Mesenchymal stem cell (in vitro differentiated cells and primary cell): ENCODE measurements around the gene SCARB1.

Experiments
- DNase-seq: peaks from one replicate; pipeline ENCODE4 v3.0.0-alpha.2; 2013
- H2AFZ ChIP-seq: one replicate; pipeline ENCODE4 v1.6.1; 2013; ENCODE audit warnings: low read depth, mild to moderate bottlenecking, control low read depth, inconsistent platforms, low read length, moderate library complexity
- H2AK5ac ChIP-seq: 2 replicates; pipeline ENCODE4 v1.6.1; 2013; ENCODE audit warnings: low read length, moderate library complexity, mild to moderate bottlenecking, inconsistent platforms; ENCODE audit not compliant: severe bottlenecking
- H2BK120ac ChIP-seq: one replicate; pipeline ENCODE4 v1.6.1; 2013; ENCODE audit warnings: low read depth, mild to moderate bottlenecking, inconsistent platforms, low read length, moderate library complexity
- H2BK12ac ChIP-seq, 2 experiments: one replicate each; pipeline ENCODE4 v1.6.1; 2013; ENCODE audit warnings: inconsistent platforms in 2 of 2, low read length in 2 of 2, mild to moderate bottlenecking in 2 of 2, moderate library complexity in 2 of 2, control low read depth in 1 of 2
- H2BK15ac ChIP-seq: one replicate; pipeline ENCODE4 v1.6.1; 2013; ENCODE audit warnings: mild to moderate bottlenecking, low read depth, inconsistent platforms; ENCODE audit not compliant: poor library complexity, severe bottlenecking
- H2BK5ac ChIP-seq: 2 replicates; pipeline ENCODE4 v1.6.1; 2013; ENCODE audit warnings: low read depth, mild to moderate bottlenecking, low read length, control low read depth, inconsistent platforms; ENCODE audit not compliant: poor library complexity, severe bottlenecking
- H3K14ac ChIP-seq, 2 experiments: one replicate each; pipeline ENCODE4 v1.6.1; 2013; ENCODE audit warnings: inconsistent platforms in 2 of 2, low read length in 2 of 2, control low read depth in 1 of 2, mild to moderate bottlenecking in 1 of 2, moderate library complexity in 1 of 2
- H3K18ac ChIP-seq, 2 experiments: one replicate each; pipeline ENCODE4 v1.6.1; 2013; ENCODE audit warnings: inconsistent platforms in 2 of 2, low read length in 2 of 2, control low read depth in 1 of 2, low read depth in 1 of 2, mild to moderate bottlenecking in 1 of 2
- H3K23ac ChIP-seq, 2 experiments: one replicate each; pipeline ENCODE4 v1.6.1; 2013; ENCODE audit warnings: inconsistent platforms in 2 of 2, low read length in 2 of 2, mild to moderate bottlenecking in 2 of 2, moderate library complexity in 2 of 2, control low read depth in 1 of 2
- H3K27ac ChIP-seq: 2 replicates; pipeline ENCODE4 v1.5.1; 2013; ENCODE audit warnings: mild to moderate bottlenecking, moderate library complexity, low read length, control low read depth, inconsistent platforms; ENCODE audit not compliant: poor library complexity, severe bottlenecking
- H3K27me3 ChIP-seq, 2 experiments: 2 replicates each; pipeline versions ENCODE4 v1.6.1 to v1.7.0; 2013; ENCODE audit warnings: low read length in 2 of 2, mild to moderate bottlenecking in 2 of 2, moderate library complexity in 2 of 2, control low read depth in 1 of 2, inconsistent platforms in 1 of 2; ENCODE audit not compliant: control insufficient read depth in 1 of 2, insufficient read depth in 1 of 2
- H3K36me3 ChIP-seq, 2 experiments: 2 replicates each; pipeline versions ENCODE4 v1.6.1 to v1.7.0; 2013; ENCODE audit warnings: low read length in 2 of 2, control low read depth in 1 of 2, inconsistent platforms in 1 of 2, low read depth in 1 of 2, mild to moderate bottlenecking in 1 of 2; ENCODE audit not compliant: insufficient read depth in 2 of 2, control insufficient read depth in 1 of 2
- H3K4ac ChIP-seq, 2 experiments: one replicate each; pipeline ENCODE4 v1.6.1; 2013; ENCODE audit warnings: inconsistent platforms in 2 of 2, low read length in 2 of 2, mild to moderate bottlenecking in 2 of 2, moderate library complexity in 2 of 2, control low read depth in 1 of 2, low read depth in 1 of 2
- H3K4me1 ChIP-seq: 2 replicates; pipeline ENCODE4 v1.6.1; 2013; ENCODE audit warnings: low read depth, low read length, control low read depth; ENCODE audit not compliant: control insufficient read depth, insufficient read depth
- H3K4me2 ChIP-seq: 2 replicates; pipeline ENCODE4 v1.6.1; 2013; ENCODE audit warnings: low read length, mild to moderate bottlenecking, inconsistent platforms; ENCODE audit not compliant: poor library complexity, severe bottlenecking
- H3K4me3 ChIP-seq, 2 experiments: 2 replicates each; pipeline versions ENCODE4 v1.5.1 to v1.7.0; 2013; ENCODE audit warnings: low read length in 2 of 2, mild to moderate bottlenecking in 2 of 2, control low read depth in 1 of 2, low read depth in 1 of 2; ENCODE audit not compliant: insufficient read depth in 1 of 2
- H3K79me1 ChIP-seq: replicated peaks from 2 replicates; pipeline ENCODE4 v1.6.1; 2013; ENCODE audit warnings: mild to moderate bottlenecking, control low read depth, low read length, inconsistent platforms; ENCODE audit not compliant: poor library complexity, severe bottlenecking
- H3K9ac ChIP-seq: 2 replicates; pipeline ENCODE4 v1.7.0; 2013; ENCODE audit warnings: mild to moderate bottlenecking, low read length, moderate library complexity
- H3K9me3 ChIP-seq: 2 replicates; pipeline ENCODE4 v1.7.0; 2013; ENCODE audit warnings: mild to moderate bottlenecking, low read length; ENCODE audit not compliant: control insufficient read depth
- H4K8ac ChIP-seq: one replicate; pipeline ENCODE4 v1.6.1; 2013; ENCODE audit warnings: inconsistent platforms, mild to moderate bottlenecking, low read length, moderate library complexity
- H4K91ac ChIP-seq: one replicate; pipeline ENCODE4 v1.6.1; 2013; ENCODE audit warnings: mild to moderate bottlenecking, low read length, inconsistent platforms
- WGBS: methylation state at CpG from one replicate; pipeline ENCODE4 v1.1.7; 2013; ENCODE audit warnings: mixed read lengths; 5-methylcytosine and 5-hydroxymethylcytosine counted together

SCARB1 gene

GRCh38 chr12:124744659-124745464 is 118.8 kb downstream of the SCARB1 start:
- Histone ChIP-seq H4K91ac (peak overlapping the region; percentile 34), H3K4me3 (no peak overlapping the region), H3K79me1 (no peaks in the 10 kb centered on the region), H4K8ac (peak overlapping the region; percentile 45), H3K27ac (no peak overlapping the region), H2BK120ac (peak overlapping the region; percentile 92), H3K4me1 (peaks cover 35% of the 10 kb centered on the region), H3K4ac (peak overlapping the region; percentile 39 to 60), H3K18ac (peak overlapping the region; percentile 65 to 97), H3K9ac (no peak overlapping the region), H3K36me3 (no peaks in the 10 kb centered on the region), H2BK12ac (peak overlapping the region; percentile 22 to 98), H2BK15ac (peak overlapping the region; percentile 65), H3K27me3 (no peaks in the 10 kb centered on the region), H3K23ac (no peak overlapping the region), H2AFZ (no peak overlapping the region), H2BK5ac (no peak overlapping the region), H2AK5ac (peak overlapping the region; percentile 84), H3K4me2 (no peak overlapping the region), H3K14ac (peak overlapping the region in 1 of 2 experiments; percentile 41), H3K9me3 (peaks cover 4% of the 10 kb centered on the region)
- DNase-seq: no peak
- WGBS: 96% methylated on average over 15 of the region's 15 CpGs

- DNase-seq: no peak
- H3K36me3 ChIP-seq: no peaks in the 10 kb centered on the region
- 89% methylated on average over 7 of the region's 7 CpGs for WGBS
- peaks cover 7% of the 10 kb centered on the region for H3K9me3 ChIP-seq
- no peak overlapping the region for H4K8ac ChIP-seq
- H3K4me3 ChIP-seq: no peak overlapping the region
- H2AFZ ChIP-seq: no peak overlapping the region
- no peak overlapping the region for H3K14ac ChIP-seq
- H2AK5ac ChIP-seq: peak overlapping the region; percentile 33
- no peaks in the 10 kb centered on the region for H3K79me1 ChIP-seq
- H4K91ac ChIP-seq: no peak overlapping the region
- peak overlapping the region in 1 of 2 experiments; percentile 10 for H2BK12ac ChIP-seq
- H3K9ac ChIP-seq: no peak overlapping the region
- H3K18ac ChIP-seq: peak overlapping the region; percentile 16 to 37
- no peak overlapping the region for H3K27ac ChIP-seq
- H3K4me2 ChIP-seq: no peak overlapping the region
- peaks cover 37% of the 10 kb centered on the region for H3K4me1 ChIP-seq
- H3K27me3 ChIP-seq: no peaks in the 10 kb centered on the region
- H3K4ac ChIP-seq: peak overlapping the region in 1 of 2 experiments; percentile 24
- H3K23ac ChIP-seq: no peak overlapping the region
- H2BK15ac ChIP-seq: no peak overlapping the region
- H2BK5ac ChIP-seq: no peak overlapping the region
- no peak overlapping the region for H2BK120ac ChIP-seq
These were observed 119.4 kb downstream of the SCARB1 start for GRCh38 chr12:124744273-124744640.

- Histone ChIP-seq H2AK5ac (peak overlapping the region; percentile 33), H3K4ac (no peak overlapping the region), H3K4me2 (no peak overlapping the region), H3K9me3 (peaks cover 7% of the 10 kb centered on the region), H3K14ac (no peak overlapping the region), H3K9ac (no peak overlapping the region), H3K36me3 (no peaks in the 10 kb centered on the region), H3K18ac (peak overlapping the region in 1 of 2 experiments; percentile 16), H3K27me3 (no peaks in the 10 kb centered on the region), H2AFZ (no peak overlapping the region), H3K23ac (no peak overlapping the region), H2BK15ac (no peak overlapping the region), H2BK5ac (no peak overlapping the region), H2BK12ac (peak overlapping the region in 1 of 2 experiments; percentile 18), H2BK120ac (peak overlapping the region; percentile 42), H3K4me1 (peaks cover 41% of the 10 kb centered on the region), H3K79me1 (no peaks in the 10 kb centered on the region), H3K27ac (no peak overlapping the region), H4K91ac (no peak overlapping the region), H4K8ac (no peak overlapping the region), H3K4me3 (no peak overlapping the region)
- DNase-seq: peak; percentile 66
- 62% methylated on average over 17 of the region's 18 CpGs for WGBS
These were observed 120.0 kb downstream of the SCARB1 start for GRCh38 chr12:124743479-124744272.

- H2BK5ac ChIP-seq: no peak overlapping the region
- 64% methylated on average over 12 of the region's 12 CpGs for WGBS
- H4K8ac ChIP-seq: peak overlapping the region; percentile 52
- H3K14ac ChIP-seq: no peak overlapping the region
- no peak overlapping the region for H3K4me3 ChIP-seq
- H2AK5ac ChIP-seq: peak overlapping the region; percentile 79
- peaks cover 42% of the 10 kb centered on the region for H3K4me1 ChIP-seq
- peak overlapping the region; percentile 73 to 75 for H2BK12ac ChIP-seq
- H3K4ac ChIP-seq: peak overlapping the region in 1 of 2 experiments; percentile 40
- H3K27ac ChIP-seq: no peak overlapping the region
- H3K4me2 ChIP-seq: no peak overlapping the region
- H3K9ac ChIP-seq: no peak overlapping the region
- peak overlapping the region; percentile 22 for H4K91ac ChIP-seq
- no peaks in the 10 kb centered on the region for H3K79me1 ChIP-seq
- no peak overlapping the region for H2AFZ ChIP-seq
- no peaks in the 10 kb centered on the region for H3K27me3 ChIP-seq
- peak overlapping the region; percentile 84 for H2BK15ac ChIP-seq
- no peaks in the 10 kb centered on the region for H3K36me3 ChIP-seq
- H3K23ac ChIP-seq: no peak overlapping the region
- peak overlapping the region; percentile 4 for H2BK120ac ChIP-seq
- no peak for DNase-seq
- H3K18ac ChIP-seq: peak overlapping the region; percentile 16 to 81
- peaks cover 7% of the 10 kb centered on the region for H3K9me3 ChIP-seq
These were observed 121.0 kb downstream of the SCARB1 start for GRCh38 chr12:124742678-124743077.
